Measurements from ENCODE around the gene FAM181B. TPM values are rescaled to one million over a fixed set of nuclear protein-coding genes. Genes with fewer than 3 reads are reported as not detected.
A peak's percentile ranks its signal among the peaks of the same experiment; 100 is the strongest.

FAM181B gene
- total RNA-seq, 1 experiment from 2014 or later: 0.44 TPM

- no peak overlapping the region for H3T11ph ChIP-seq (ENCODE audit: low read length)
- WGBS (ENCODE audit: extremely low coverage, insufficient read length, low lambda C conversion rate): no CpG with 5 or more reads among the region's 2 CpGs
- 0 out of 2 replicates have a peak overlapping the region, but pooled peaks have one; percentile 65 for H2BK15ac ChIP-seq (ENCODE audit: low read depth, low read length)
- H3K79me1 ChIP-seq (ENCODE audit: insufficient read depth, low read depth, low read length, poor library complexity, severe bottlenecking): no peaks in the 10 kb centered on the region
- Mint-ChIP-seq H3K4me1 (peaks cover 7 to 8% of the 10 kb centered on the region in 2 experiments), H3K36me3 (ENCODE audit: insufficient read depth in 1 of 3, low read depth in 3 of 3) (no peaks in the 10 kb centered on the region), H3K27me3 (ENCODE audit: low read depth) (no peaks in the 10 kb centered on the region), H3K4me3 (no peak overlapping the region), H3K9me3 (peaks cover 0 to 2% of the 10 kb centered on the region in 2 experiments; a peak in 2 of 5 replicates), H3K27ac (no peak overlapping the region)
- H2AK5ac ChIP-seq (ENCODE audit: insufficient read length, low read length): no peak overlapping the region
- H3K18ac ChIP-seq (ENCODE audit: insufficient read length, low read depth, low read length): no peak overlapping the region
- no peak overlapping the region for H3K56ac ChIP-seq (ENCODE audit: insufficient read length, low read depth, low read length)
- no peak for DNase-seq
- H3K9me3 ChIP-seq (ENCODE audit: control insufficient read depth, low read depth, low read length): no peaks in the 10 kb centered on the region
- no peaks in the 10 kb centered on the region for H3K27me3 ChIP-seq (ENCODE audit: insufficient read depth, low read length)
- TF ChIP-seq CTCF (conservative IDR thresholded peaks at IDR 0.05): no peak
- H3K4me1 ChIP-seq (ENCODE audit: insufficient read depth, low read length): no peaks in the 10 kb centered on the region
- H2BK120ac ChIP-seq (ENCODE audit: low read depth, low read length, poor library complexity, severe bottlenecking): no peak overlapping the region
- no peak overlapping the region for H2BK20ac ChIP-seq (ENCODE audit: low read depth, low read length, poor library complexity, severe bottlenecking)
- no peak overlapping the region for H4K91ac ChIP-seq (ENCODE audit: insufficient read length, low read depth, low read length)
- H2BK5ac ChIP-seq (ENCODE audit: insufficient read length, low read length): no peak overlapping the region
- no peak overlapping the region for H2BK12ac ChIP-seq (ENCODE audit: insufficient read length, low read depth, low read length)
- H4K8ac ChIP-seq (replicated peaks; ENCODE audit: insufficient read length, low read depth, low read length): no peak overlapping the region
- no peak overlapping the region for H3K4ac ChIP-seq (ENCODE audit: low read depth, low read length)
- H3K79me2 ChIP-seq (ENCODE audit: insufficient read depth, low read length): no peaks in the 10 kb centered on the region
- no peak overlapping the region for H3K9ac ChIP-seq (ENCODE audit: extremely low read depth, insufficient read length, low read length)
- H4K20me1 ChIP-seq (ENCODE audit: control insufficient read depth, insufficient read depth, insufficient read length): no peaks in the 10 kb centered on the region
- H3K14ac ChIP-seq (ENCODE audit: insufficient read depth, low read length): no peak overlapping the region
- no peak overlapping the region for H4K5ac ChIP-seq (ENCODE audit: insufficient read length, low read depth, low read length)
- H3K23me2 ChIP-seq (ENCODE audit: insufficient read length, low read depth, low read length, poor library complexity, severe bottlenecking): no peaks in the 10 kb centered on the region
- no peak overlapping the region for H2AFZ ChIP-seq (ENCODE audit: low read length)
- H3K27ac ChIP-seq (ENCODE audit: insufficient read length, low read depth, low read length): no peak overlapping the region
- H3K4me2 ChIP-seq (ENCODE audit: insufficient read depth, insufficient read length, low read length): no peak overlapping the region
- no peak overlapping the region for H3K23ac ChIP-seq (ENCODE audit: insufficient read length, low read depth, low read length)
These were observed 42.7 kb upstream of the FAM181B start for GRCh38 chr11:82776377-82776776.

Data from H9 (cell line).